Activated CD8-positive, alpha-beta memory T cell treated with anti-CD3 and anti-CD28 coated beads, Interleukin-2, amount 50 U/mL, for 1 hour (primary cell): ENCODE data around the gene ZNF747.

Source experiments
- DNase-seq: peaks from one replicate; pipeline ENCODE4 v3.0.0-alpha.2; 2020; ENCODE audit errors: extremely low read depth

Gene ZNF747

DNA sequence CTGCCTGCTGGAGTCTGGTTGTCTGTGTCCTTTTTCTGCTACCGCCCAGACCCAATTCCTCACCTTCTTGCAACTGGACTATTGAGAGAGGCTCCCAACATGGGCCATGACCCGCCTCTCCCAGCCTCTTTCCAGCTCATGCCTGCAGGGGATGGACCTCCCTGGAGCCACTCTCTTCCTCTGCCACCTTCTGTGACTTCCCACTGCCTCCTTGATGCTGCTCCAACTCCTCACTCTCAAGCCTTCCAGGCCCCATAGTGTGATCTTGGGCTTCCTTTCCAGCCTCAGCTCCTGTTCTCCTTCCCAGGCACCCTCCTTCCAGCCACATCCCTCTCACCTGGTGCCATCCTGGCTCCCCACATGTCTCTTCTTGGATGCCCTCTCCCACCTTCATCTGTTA, 19.4 kb downstream of the ZNF747 start:
- no peak for DNase-seq

GRCh38 chr16:30511509-30511908, 23.1 kb downstream of the ZNF747 start:
- no peak for DNase-seq

GRCh38 chr16:30510376-30510938, 24.2 kb downstream of the ZNF747 start:
- no peak for DNase-seq

GRCh38 chr16:30509081-30509765, 25.4 kb downstream of the ZNF747 start:
- DNase-seq = no peak

GRCh38 chr16:30503403-30504296, 31.0 kb downstream of the ZNF747 start:
- no peak for DNase-seq

- DNase-seq = no peak
Observed at GRCh38 chr16:30499284-30499683, 35.4 kb downstream of the ZNF747 start.

GRCh38 chr16:30494709-30495108, 39.9 kb downstream of the ZNF747 start:
- no peak for DNase-seq

- DNase-seq = no peak
Observed at GRCh38 chr16:30493941-30494488, 40.6 kb downstream of the ZNF747 start.

GRCh38 chr16:30491744-30492308, 42.8 kb downstream of the ZNF747 start:
- no peak for DNase-seq

DNA sequence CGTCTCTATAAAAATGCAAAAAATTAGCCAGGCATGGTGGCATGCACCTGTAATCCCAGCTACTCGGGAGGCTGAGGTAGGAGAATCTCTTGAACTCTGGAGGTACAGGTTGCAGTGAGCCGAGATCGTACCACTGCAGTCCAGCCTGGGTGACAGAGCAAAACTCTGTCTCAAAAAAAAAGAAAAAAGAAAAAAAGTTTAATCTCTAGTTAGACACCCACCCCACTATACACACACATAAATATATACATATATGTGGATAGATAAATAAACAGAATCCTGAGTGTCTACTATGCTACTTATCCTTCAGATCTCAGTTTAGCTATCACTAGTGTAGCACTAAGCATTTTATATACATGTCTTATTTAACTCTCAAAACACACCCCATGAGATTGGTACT, 43.4 kb downstream of the ZNF747 start:
- DNase-seq = no peak

DNA sequence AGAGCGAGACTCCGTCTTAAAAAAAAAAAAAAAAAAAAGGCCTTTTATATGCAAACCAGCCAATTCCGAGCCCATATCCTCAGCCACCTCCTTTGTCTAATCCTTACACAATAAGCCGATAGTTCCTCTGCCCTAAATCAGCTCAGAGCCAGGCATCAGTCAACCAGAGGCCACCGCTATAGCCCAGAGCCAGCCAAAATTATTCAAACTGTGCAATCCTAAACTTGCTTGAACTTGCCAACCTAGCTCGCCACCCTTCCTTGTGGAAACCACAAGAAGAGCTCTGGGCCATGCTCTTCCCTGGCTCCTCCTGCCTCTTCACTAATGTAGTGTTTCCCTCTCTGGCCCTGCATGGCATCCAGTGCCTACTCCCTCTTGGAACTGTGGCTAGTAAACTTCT, 44.4 kb downstream of the ZNF747 start:
- no peak for DNase-seq

DNA sequence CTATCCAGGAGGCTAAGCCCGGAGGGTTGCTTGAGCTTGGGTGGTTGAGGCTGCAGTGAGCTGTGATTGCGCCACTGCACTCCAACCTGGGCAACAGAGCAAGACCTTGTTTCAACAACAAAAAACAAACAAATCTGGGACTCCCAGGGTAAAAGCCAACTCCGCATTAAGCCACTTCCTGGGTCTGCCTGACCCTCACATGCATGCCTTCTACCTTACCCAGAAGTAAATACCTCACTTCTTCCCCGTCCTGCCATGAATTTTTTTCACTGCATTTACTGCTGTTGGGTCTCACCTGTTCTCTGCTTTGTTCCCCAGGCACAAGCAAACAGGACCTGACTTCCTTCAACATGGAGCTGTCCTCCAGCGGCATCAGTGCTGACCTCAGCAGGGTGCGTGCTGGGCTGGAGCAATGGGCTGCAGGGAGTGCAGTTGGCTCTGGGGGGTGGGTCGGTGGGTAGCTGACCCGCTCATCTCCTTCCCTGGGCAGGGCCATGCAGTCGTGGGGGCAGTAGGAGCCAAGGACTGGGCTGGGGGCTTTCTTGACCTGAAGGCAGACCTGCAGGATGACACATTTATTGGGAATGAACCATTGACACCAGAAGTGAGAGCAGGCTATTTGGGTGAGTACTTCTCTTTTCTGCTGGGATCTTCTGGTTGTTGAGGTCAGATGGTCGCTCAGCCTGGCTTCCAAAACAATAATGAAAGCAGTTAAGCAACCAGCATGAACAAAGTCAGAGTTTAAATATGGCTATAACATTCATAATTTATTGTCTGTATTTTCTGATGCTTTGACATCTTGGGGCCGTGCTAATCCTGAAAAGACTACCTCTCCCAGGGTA, 45.7 kb downstream of the ZNF747 start:
- DNase-seq = no peak

GRCh38 chr16:30485818-30486436, 48.7 kb downstream of the ZNF747 start:
- DNase-seq = no peak

- no peak for DNase-seq
Observed at GRCh38 chr16:30484887-30485286, 49.8 kb downstream of the ZNF747 start.

GRCh38 chr16:30482366-30482765, 52.3 kb downstream of the ZNF747 start:
- no peak for DNase-seq

DNA sequence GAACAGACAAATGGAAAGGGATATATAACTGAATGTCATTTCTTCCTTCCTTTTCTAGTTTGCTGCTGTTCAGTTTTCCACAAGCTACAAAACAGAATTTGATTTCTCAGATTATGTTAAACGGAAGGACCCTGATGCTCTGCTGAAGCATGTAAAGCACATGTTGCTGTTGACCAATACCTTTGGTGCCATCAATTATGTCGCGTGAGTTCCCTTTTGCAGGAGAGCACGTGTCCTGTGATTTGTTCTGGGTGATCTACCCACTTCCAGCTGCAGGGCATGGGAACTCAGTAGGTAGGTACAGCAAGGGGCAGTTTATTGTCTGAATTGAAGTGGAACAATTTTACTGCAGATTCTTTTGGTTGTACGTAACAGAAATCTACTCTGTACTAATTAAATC, 53.3 kb downstream of the ZNF747 start:
- no peak for DNase-seq
